Measurements from ENCODE around the gene KNTC1.

DNA sequence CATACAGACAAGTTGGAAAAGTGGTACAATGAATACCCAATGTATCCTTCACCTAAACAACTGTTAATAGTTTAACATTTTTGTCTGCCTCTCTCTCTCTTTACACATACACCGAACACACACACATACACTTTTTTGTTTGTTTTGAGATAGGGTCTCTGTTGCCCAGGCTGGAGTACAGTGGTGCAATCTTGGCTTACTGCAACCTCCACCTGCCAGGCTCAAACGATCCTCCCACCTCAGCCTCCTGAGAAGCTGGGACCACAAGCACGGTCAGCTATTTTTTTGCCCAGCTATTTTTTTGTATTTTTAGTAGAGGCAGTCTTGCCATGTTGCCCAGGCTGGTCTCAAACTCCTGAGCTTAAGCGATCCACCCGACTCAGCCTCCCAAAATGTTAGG, 43.1 kb upstream of the KNTC1 start:
- TF ChIP-seq, protein P1, sequence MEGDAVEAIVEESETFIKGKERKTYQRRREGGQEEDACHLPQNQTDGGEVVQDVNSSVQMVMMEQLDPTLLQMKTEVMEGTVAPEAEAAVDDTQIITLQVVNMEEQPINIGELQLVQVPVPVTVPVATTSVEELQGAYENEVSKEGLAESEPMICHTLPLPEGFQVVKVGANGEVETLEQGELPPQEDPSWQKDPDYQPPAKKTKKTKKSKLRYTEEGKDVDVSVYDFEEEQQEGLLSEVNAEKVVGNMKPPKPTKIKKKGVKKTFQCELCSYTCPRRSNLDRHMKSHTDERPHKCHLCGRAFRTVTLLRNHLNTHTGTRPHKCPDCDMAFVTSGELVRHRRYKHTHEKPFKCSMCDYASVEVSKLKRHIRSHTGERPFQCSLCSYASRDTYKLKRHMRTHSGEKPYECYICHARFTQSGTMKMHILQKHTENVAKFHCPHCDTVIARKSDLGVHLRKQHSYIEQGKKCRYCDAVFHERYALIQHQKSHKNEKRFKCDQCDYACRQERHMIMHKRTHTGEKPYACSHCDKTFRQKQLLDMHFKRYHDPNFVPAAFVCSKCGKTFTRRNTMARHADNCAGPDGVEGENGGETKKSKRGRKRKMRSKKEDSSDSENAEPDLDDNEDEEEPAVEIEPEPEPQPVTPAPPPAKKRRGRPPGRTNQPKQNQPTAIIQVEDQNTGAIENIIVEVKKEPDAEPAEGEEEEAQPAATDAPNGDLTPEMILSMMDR (conservative IDR thresholded peaks at IDR 0.05), result no peak
- no peak for TF ChIP-seq EZH2 (IDR thresholded peaks at IDR 0.05; ENCODE audit: low read depth)
